ENCODE results near the gene PPP1R3C. TPM values are rescaled to one million over a fixed set of nuclear protein-coding genes. Genes with fewer than 3 reads are reported as not detected.

Gene PPP1R3C
- total RNA-seq, 4 donors from 2014 or later: 6.6 to 90.7 (median 65.5) TPM

DNA sequence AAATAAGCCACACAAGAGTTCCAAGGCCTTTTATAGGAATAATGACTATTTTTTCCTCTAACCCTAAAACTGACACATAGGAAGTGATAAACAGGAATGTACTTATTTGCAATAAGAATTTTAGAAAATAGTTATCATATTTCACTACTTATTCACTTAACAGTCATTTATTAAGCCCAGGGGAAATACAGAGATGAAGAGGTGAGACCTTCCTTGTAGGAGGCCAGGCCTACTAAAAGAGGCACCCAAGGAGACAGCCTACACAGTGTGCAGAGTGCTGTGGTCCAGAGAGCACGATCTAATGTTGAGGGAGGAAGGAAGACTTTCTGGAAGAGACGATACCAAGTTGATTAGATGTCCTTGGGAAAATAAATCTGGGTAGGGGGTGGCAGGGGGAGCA lies 45.0 kb upstream of the PPP1R3C start:
- TF ChIP-seq POLR2A (IDR thresholded peaks at IDR 0.05): no peak
- no peak for TF ChIP-seq CTCF (IDR thresholded peaks at IDR 0.05 in 4 of 5, conservative IDR thresholded peaks at IDR 0.05 in 1 of 5)
- no peaks in the 10 kb centered on the region for H3K4me1 ChIP-seq
- H3K27me3 ChIP-seq: no peaks in the 10 kb centered on the region
- intact Hi-C loops (cut with DNase I; ENCODE audit: low total_unique reads): no loop called here
- H3K4me3 ChIP-seq: no peak overlapping the region
- ATAC-seq: no peak
- no peaks in the 10 kb centered on the region for H3K36me3 ChIP-seq
- in situ Hi-C loops (cut with MboI; ENCODE audit: low sequenced_read_pairs in 4 of 4): no loop called here
- no peak overlapping the region for H3K27ac ChIP-seq
- H3K9me3 ChIP-seq: no peaks in the 10 kb centered on the region
- DNase-seq: no peak

DNA sequence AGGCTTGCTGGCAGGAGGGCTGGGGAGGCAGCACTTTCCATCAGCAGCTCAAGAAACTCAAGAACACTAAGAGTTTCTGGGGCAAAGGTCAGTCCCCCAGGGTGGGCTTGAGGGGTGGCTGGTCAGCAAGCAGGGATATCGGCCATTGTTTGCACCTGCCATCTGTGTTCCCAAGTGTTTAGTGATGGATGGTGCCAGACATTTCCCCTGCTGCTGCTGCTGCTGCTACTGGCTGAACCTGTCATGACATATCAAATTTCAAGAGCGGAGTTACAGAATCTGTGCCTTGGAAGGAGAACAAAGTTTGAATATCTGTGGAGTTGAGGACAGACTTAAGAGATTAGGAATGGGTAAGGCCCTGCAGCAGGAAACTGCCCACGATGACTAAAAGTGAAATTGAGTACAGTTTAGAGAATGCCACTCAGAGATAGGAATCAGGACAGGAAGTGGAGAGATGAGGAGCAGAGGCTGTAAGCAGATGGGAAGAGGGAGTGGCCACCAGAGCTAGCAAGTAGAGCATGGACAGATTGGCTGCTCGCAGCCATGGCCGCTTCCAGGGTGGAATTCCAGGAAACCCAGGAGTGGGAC lies 39.2 kb upstream of the PPP1R3C start:
- DNase-seq (no peak), ATAC-seq (peak; percentile 69 to 81)
- Histone ChIP-seq H3K27me3 (no peaks in the 10 kb centered on the region), H3K4me3 (no peak overlapping the region), H3K27ac (no peak overlapping the region), H3K4me1 (no peaks in the 10 kb centered on the region), H3K36me3 (no peaks in the 10 kb centered on the region), H3K9me3 (no peaks in the 10 kb centered on the region)
- in situ Hi-C loops (cut with MboI; ENCODE audit: low sequenced_read_pairs in 4 of 4) (no loop called here), intact Hi-C loops (cut with DNase I; ENCODE audit: low total_unique reads) (no loop called here)
- TF ChIP-seq POLR2A (IDR thresholded peaks at IDR 0.05): no peak
- TF ChIP-seq CTCF (IDR thresholded peaks at IDR 0.05 in 4 of 5, conservative IDR thresholded peaks at IDR 0.05 in 1 of 5): no peak

DNA sequence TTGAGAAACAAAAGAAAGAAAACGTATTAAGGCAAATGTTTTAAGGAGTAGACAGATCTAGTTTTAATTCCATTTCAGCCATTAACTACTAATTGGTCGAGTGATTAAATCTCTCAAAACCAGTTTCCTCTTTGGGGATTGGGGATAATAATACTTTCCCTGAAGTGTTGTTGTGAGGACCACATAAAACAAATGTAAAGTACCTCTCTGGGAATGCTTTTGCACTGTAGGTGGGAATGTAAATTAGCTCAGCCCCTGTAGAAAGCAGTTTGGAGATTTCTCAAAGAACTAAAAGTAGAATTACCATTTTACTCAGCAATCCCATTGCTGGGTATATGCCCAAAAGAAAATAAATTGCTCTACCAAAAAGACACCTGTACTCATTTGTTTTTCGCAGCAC lies 36.0 kb upstream of the PPP1R3C start:
- Histone ChIP-seq H3K4me3 (no peak overlapping the region), H3K4me1 (no peaks in the 10 kb centered on the region), H3K36me3 (no peaks in the 10 kb centered on the region), H3K27ac (no peak overlapping the region), H3K27me3 (no peaks in the 10 kb centered on the region), H3K9me3 (no peaks in the 10 kb centered on the region)
- in situ Hi-C loops (cut with MboI; ENCODE audit: low sequenced_read_pairs in 4 of 4) (no loop called here), intact Hi-C loops (cut with DNase I; ENCODE audit: low total_unique reads) (no loop called here)
- ATAC-seq (no peak), DNase-seq (no peak)
- TF ChIP-seq CTCF (IDR thresholded peaks at IDR 0.05 in 4 of 5, conservative IDR thresholded peaks at IDR 0.05 in 1 of 5) (no peak), POLR2A (IDR thresholded peaks at IDR 0.05) (no peak)

DNA sequence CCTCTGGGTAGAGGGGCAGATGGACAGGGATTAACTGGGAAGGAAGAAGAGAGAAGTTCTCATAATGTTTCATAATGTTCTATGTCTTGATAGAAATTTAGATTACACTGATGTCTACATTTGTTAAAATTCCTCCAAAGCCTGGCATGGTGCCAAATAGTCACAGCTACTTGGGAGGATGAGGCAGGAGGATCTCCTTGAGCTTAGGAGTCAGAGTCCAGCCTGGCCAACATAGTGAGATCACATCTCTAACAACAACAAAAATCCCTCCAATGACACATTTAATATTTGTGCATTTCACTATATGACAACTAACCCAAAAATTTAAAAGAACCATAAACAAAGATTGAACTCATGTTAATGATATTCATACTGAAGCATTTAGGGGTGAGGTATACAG lies 33.0 kb upstream of the PPP1R3C start:
- H3K27me3 ChIP-seq: no peaks in the 10 kb centered on the region
- no peaks in the 10 kb centered on the region for H3K4me1 ChIP-seq
- no peak for DNase-seq
- intact Hi-C loops (cut with DNase I; ENCODE audit: low total_unique reads) (no loop called here), in situ Hi-C loops (cut with MboI; ENCODE audit: low sequenced_read_pairs in 4 of 4) (no loop called here)
- H3K27ac ChIP-seq: no peak overlapping the region
- no peak overlapping the region for H3K4me3 ChIP-seq
- H3K9me3 ChIP-seq: no peaks in the 10 kb centered on the region
- no peaks in the 10 kb centered on the region for H3K36me3 ChIP-seq
- TF ChIP-seq POLR2A (IDR thresholded peaks at IDR 0.05): no peak
- TF ChIP-seq CTCF (IDR thresholded peaks at IDR 0.05 in 4 of 5, conservative IDR thresholded peaks at IDR 0.05 in 1 of 5): no peak
- ATAC-seq: no peak

DNA sequence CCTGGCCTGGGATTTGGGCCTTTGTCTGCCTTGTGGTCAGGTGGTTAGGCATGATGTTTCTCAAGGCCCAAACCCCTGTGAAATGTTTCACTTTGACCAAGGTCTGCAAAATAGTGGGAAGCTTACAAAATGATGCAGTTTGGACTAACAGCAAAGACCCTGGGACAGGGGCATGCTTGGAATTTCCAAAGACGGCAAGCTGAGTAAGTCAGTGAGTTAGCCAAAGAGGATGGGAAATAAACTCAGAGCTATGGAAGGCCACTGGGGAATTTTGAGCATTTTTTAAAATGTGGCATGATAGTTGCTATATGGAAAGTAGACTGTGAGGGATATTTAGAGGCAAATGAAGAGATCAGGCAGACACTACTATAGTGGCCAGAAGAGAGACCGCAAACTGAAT lies 31.6 kb upstream of the PPP1R3C start:
- Histone ChIP-seq H3K27ac (no peak overlapping the region), H3K27me3 (no peaks in the 10 kb centered on the region), H3K9me3 (no peaks in the 10 kb centered on the region), H3K4me1 (no peaks in the 10 kb centered on the region), H3K36me3 (no peaks in the 10 kb centered on the region), H3K4me3 (no peak overlapping the region)
- no peak for ATAC-seq
- intact Hi-C loops (cut with DNase I; ENCODE audit: low total_unique reads): no loop called here
- no peak for DNase-seq
- in situ Hi-C loops (cut with MboI; ENCODE audit: low sequenced_read_pairs in 4 of 4): no loop called here
- TF ChIP-seq CTCF (IDR thresholded peaks at IDR 0.05 in 4 of 5, conservative IDR thresholded peaks at IDR 0.05 in 1 of 5) (no peak), POLR2A (IDR thresholded peaks at IDR 0.05) (no peak)
